SKM-1 (cell line): ENCODE measurements around the gene KCNIP1.
"Not testable (repeated sequence)": the region's sequence is repeated elsewhere in the genome, so short reads cannot be mapped to it uniquely, and the experiment has no call there.

Experiments
- DNase-seq: peaks from one replicate; lab custom pipeline; 2025; ENCODE audit not compliant: unreplicated experiment; lab: John Stamatoyannopoulos, UW

KCNIP1 gene

DNA sequence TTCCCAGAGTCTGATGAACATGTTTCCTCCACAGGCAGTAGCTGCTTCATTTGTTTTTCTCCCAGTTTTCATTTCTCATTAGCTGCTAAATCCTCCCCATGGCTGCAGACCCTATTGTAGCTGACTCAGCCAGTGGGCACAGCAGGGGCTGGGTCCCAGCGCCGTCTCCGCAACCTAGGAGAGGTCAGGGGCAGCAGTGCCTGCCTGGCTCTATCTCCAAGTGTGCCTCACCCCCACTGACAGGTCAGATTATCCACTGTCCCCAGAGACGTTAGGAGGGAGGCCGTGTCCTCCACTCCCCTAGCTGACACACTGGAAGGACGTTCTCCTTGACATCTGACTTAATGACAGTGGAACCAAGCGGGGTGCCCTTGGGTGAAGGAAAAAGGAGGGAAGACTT is 31.1 kb downstream of the KCNIP1 start:
- DNase-seq, result no peak

DNA sequence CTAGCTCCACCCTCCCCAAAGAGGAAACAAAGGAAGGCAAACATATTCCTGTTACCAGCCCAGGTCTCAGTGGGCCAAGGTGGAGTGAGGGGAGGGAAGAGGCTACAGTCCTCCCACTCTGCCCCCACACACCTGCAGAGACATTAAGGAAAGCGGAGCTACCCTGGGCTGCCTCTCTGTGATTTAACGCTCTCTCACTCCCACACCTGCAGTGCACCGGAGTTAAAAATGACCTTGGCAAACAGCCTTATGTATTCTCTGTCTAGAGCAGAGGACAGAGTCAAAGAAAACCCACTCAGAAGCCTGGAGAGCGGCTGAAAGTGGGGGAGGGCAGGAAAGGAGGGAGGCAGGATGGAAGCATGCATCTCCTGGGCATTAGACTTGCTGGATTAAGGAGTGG is 32.7 kb downstream of the KCNIP1 start:
- no peak for DNase-seq

DNA sequence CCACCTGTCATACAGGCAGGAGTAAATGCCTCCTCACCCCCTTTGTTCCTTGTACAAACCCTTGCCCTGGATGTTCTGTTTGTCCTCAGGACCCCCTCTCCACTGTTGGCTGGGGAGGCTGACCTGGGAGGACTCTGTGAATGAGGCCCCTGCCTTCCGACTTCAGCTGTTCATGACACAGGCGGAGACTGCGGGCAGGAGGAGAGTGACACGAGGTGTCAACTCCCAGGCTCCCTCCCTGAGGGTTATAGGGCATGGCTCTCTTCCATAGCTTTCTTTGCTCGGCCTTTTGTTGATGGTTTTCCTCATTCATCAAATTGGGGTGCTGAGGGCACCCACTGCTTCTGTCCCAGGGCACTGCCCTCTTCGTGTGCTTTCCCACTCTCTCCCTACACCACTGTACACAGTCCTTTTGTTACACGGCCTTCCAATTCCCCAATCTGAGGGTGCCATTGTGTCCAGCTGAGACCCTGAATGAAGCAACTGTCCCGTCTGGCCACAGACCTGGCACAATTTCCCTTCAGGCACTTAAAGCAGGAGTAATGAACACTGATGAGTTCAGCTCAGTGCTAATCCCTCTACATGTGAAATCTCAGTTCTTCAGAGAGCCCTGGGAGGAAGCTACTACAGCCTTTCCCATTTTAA is 33.8 kb downstream of the KCNIP1 start:
- DNase-seq, result no peak

DNA sequence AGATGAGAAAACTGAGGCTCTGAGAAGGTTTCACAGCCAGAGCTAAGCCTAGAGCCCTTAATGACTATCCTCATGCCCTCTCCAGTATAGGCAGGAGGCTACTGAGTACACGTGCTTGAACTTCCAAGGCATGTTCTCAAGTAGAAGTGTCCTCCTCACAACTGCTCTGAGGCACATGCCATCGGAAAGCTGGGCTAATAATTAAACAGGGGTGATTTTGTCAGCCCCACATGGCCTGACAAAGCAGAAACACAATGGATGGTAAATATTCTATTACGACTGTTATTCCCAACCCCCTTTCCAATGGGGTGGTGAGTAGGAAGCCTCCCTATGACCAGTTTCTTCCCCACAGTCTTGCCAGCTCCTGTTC is 34.3 kb downstream of the KCNIP1 start:
- DNase-seq, result no peak

DNA sequence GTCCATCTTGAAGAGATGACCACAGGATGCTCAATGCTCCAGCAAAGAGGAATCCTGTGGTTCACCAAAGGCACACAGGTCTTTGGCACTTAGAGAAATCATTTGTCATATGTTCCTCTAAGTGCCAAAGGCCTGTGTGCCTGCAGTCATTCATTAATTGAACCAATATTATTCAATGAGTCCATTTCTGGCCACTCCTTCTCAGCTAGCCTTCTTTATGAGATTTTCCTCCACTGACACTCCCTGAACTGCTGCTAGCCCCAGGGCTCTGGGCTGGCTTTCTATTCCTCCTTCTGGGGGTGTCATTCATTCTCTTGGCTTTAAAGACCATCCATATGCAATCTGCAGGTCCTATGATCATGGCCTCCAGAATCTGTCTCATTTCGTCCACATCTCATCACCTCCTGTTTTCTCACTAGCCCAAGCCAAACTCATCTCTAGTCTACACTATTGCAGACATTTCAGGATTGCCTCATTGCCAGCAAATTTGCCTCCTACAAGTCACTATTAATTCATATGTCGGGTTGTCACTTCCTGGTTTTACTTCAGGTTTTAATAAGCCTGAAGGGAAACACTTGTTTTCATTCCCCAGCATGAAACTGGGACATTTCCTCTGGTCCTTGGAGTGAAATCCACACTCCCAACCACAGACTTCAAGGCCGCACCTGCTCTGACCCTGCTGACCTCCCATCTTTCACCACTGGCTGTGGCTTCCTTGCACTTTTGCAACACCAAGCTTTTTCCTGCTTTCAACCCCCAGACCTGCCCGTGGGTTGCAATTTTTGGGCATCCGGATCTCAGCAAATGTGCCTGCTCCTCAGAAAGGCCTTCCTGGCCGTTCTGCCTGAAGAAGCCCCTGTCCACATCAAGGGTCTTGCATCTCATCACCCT is 35.1 kb downstream of the KCNIP1 start:
- DNase-seq, result peak; percentile 8

DNA sequence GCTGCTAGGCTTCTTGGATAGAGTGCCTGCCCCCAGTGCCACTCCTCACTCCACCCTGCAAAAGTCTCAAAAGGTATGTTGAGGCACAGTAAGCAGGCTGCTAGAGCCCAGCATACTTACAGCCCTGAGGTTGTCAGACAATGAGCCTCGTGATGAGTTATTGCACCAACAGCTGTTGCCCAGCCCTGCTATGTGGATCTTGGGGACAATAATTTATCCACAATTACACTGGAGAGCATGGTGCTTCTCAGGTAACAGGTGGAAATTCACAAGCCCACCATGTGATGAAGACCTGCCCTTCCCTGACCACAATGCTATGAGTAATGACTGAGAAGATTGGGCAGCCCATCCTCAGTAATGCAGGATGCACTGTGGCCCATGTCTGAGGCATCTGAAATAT is 36.5 kb downstream of the KCNIP1 start:
- no peak for DNase-seq

DNA sequence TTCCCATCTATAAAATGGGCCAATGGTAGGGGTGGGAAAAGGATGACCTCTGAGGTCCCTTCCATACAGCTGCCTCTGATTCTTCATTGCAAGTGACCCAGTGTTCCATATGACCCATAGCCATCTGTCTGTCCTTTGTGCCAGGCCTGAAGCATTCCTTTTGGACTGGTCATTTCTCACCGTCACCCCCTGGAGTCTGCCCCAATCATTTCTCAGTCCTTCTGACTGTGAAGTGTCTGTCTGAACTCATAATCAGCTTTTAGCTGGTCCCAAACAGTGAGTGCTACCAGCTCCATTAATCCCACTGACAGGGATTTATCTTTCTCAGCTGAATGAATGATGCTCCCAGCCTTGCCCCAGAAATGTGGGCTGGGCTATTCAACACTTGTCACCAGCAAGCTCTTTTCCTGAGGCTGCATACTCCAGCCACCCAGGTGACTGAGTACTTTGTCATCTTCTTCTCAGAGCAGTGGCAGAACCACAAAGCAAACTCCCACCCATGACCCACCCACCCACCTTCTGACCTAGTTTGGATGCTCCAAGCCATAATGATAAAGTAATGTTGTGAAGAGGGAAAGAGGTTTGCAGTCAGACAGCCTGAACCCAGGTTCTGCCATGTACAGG is 37.4 kb downstream of the KCNIP1 start:
- DNase-seq, result no peak

DNA sequence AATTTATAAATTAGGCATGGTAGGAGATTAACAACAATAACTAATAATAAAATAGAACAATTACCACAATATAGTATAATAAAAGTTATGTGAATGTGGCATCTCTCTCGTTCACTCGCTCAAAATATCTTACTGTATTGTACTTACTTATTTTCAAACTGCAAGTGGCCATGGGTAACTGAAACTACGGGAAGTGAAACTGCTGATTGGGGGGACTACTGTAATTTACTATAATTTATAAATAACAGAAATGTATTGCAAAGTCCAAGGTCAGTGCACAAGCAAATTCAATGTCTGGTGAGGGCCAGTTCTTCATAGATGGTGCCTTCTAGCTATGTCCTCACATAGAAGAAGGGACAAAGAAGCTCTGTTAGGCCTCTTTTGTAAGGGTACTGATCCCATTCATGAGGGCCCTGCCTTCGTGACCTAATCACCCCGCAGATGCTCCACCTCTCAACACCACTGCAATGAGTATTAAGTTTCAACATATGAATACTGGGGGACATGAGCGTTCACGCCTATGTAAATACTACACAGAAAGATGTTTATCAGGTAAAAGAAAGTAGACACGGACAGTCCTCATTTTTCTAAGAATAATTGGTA is 39.0 kb downstream of the KCNIP1 start:
- DNase-seq, result no peak

DNA sequence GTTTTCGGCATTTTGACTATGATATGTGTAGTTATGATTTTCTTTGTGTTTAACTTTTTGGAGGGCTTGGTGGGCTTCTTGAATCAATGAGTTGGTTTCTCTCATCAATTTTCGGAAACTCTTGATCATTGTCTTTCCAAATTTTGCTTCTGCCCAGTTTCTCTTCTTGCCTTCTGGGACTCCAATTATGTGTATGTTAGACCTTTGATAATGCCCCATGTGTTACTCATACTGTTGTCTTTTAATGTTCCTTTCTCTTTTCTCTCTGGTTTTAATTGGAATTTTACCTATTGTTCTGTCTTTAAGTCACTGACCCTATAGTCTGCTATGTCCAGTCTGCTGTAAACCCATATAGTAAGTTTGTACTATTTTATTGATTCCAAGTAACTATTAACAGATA is 41.5 kb downstream of the KCNIP1 start:
- DNase-seq, result no peak

DNA sequence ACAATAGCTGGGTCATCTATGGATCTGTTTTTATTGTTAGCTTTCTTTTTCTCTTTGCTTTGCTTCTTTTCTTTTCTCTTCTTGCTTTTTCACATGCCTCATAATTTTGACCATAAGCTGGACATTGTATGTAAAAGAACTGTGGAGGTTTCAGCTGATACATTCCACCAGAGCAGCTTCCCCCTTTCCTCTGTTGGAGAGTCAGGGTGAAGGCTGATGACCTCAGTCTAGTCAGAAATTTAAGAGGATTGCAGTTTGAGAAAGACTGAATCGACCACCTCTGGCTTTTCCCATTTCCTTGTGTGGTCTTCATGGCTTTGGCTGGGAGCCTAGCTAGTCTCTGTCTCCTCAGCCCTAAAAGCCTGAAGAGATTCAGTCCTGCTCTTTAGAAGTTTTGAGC is 42.0 kb downstream of the KCNIP1 start:
- no peak for DNase-seq

DNA sequence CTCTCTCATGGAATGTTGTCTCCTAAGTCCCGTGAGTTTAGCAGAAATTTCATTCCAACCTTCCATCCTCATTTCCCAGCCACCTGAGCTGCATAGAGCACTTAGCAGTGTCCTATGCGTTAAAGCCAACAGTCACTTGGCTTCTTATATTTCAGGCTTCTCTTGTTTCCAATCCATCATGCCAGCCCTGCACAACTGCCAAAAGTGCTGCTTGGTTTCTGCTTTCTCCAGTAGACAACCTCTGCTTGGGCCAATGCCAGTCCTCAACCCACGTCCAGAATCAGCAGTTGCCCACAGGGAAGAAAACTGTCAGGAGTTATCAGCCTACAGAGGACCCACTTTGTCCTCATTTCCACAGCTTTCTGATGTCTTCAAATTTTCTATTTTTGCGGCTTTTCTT is 42.5 kb downstream of the KCNIP1 start:
- DNase-seq, result no peak

DNA sequence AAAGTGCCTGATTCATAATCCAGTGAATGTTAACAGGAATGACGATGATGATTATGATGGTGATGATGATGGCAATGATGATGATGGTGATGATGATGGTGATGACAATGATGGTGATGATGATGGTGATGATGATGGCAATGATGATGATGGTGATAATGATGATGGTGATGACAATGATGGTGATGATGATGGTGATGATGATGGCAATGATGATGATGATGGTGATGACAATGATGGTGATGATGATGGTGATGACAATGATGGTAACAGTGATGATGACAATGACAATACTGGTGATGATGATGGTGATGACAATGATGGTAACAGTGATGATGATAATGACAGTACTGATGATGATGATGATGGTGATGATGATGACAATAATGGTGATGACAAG is 46.6 kb downstream of the KCNIP1 start:
- not testable (repeated sequence) for DNase-seq

DNA sequence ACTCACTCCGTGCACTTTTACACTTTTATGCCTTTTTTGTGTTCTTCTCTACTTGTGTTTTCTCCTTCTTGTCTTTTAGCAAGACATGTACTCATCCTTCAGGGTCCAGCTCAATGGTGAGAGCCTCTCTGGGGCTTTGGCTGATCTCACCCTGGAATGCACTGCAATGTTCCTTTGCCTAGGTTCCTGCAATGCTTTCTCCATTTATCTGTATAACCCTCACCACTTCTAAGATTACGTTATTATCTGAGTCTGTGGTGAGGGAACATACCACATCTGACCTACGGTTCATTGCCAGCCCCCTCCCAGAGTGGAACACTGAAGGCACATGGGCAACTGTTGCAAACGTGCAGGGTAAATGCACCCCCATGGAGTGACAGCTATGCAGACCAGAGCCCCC is 47.3 kb downstream of the KCNIP1 start:
- DNase-seq, result no peak

DNA sequence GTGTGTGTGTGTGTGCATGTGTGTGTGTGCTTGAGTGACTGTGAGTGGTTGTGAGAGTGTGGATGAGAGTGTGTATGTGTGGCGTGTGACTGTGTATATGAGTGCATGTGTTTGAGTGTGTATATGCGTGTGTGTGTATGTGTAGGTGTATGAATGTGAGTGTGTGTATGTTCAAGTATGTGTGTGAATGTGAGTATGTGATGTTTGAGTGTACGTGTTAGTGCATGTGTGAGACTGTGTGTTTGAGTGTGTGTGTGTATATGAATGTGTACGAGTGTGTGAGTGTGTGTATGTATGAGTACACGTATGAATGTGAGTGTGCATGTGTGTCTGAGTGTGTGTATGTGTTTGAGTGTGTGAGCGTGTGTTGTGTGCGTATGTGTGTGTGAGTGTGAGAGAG is 47.8 kb downstream of the KCNIP1 start:
- no peak for DNase-seq

DNA sequence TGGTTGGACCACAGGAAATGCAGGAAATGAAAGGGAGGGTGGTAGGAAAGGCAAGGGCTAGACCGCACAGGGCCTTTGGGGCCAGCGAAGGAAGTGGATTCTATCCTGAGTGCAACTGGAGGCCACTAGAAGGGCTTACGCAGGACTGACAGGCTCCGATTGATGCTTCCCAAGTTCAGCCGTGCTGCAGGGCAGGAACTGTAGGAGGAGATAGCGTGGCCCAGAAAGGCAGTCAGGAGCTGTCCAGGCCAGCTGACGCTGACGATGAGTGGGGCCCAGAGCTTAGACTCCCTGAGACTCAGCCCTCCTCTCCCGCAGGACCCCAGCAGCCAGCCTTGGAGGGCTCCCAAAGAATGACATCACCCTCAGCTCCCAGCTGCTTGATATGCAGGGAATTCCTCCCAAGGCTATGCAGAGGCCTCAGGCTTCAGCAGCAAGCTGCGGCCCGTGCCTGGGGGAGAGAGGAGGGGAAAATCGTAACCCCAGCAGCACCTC is 48.8 kb downstream of the KCNIP1 start:
- DNase-seq, result no peak

DNA sequence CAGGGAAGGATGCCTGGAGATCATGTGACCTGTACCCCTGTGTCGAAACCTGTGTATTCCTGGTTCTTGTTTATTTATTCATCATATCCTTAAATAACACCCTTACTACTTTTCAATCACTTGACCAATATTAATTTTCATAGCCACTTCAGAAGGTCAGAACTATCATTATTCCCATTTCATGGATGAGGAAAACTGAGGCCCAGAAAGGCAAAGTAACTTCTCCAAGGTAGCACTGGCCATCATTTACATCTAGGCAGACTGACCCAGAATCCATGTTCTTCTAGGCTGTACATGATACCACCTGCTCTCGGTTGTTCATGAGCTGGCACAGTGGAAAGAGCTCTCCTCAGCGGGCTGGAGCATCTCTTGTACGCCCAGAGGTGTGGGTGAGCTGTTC is 49.4 kb downstream of the KCNIP1 start:
- no peak for DNase-seq

DNA sequence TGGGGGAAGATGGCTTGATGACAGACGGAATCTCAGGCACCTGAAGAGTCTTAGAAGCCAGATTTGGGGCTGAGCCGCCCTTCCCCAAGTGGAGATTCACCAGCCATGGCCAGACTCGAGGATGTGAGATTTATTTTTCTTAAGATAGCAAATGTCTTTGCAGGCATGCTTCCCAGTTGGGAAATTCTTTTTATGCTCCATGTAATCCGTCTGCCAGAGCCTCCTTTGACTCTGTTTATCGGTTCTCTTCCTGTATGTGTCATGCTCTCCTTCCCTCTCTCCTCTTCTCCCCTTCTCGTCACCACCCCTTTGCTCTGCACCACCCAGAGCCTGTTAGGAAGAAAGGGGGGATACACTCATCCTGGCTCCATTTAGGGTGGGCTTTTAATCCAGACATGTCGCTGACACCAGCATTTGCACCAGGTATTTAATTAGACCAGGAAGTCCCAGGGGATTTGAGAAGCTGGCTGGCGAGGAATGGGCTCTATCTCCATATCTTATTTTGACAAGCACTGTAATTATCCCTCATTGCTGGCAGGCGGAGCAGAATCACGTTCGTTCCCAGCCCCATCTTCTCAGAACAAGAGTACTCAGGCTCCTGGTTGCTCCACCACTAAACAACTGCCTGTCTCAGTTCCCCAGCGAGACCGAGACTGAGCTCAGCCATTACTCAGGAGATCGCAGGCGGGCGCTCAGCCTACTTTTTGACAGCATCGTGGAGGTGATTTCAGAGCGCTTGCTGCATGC is 50.9 kb downstream of the KCNIP1 start:
- DNase-seq, result no peak

DNA sequence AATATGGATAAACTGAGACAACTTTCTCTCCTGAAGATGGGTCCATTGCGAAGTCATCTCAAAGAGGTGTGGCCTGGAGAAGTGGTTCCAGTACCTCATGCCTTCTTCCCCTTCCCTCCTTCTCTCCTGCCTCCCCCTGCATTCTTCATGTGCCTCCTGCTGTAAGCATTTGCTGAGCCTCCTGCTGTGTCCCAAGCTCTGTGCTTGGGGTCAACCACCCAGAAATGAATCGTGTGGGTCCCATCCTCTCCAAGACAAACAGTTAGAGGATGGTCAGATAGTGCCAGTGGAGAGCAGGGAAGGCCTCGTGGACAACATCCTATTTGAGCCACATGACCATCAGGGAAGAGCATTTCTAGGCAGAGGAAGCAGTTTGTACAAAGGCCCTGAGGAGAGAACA is 53.5 kb downstream of the KCNIP1 start:
- no peak for DNase-seq

DNA sequence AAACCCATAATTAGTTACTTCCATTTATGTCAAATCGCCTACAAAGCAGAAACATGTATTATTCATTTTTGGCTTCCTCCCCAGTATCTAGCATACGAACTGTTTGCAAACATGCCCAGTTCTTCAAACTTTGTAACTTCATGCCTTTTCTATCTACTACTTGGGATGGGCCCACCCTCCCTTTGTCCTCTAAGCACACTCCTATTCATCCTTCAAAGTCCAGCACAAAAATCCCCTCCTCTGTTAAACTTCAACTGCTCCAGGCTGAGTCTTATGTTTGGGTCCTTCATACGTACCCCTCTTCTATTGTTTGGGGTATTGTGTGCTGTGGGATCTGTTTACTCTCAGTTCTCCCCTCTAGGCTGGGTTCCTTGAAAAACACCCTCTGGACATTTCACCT is 55.5 kb downstream of the KCNIP1 start:
- DNase-seq, result no peak

DNA sequence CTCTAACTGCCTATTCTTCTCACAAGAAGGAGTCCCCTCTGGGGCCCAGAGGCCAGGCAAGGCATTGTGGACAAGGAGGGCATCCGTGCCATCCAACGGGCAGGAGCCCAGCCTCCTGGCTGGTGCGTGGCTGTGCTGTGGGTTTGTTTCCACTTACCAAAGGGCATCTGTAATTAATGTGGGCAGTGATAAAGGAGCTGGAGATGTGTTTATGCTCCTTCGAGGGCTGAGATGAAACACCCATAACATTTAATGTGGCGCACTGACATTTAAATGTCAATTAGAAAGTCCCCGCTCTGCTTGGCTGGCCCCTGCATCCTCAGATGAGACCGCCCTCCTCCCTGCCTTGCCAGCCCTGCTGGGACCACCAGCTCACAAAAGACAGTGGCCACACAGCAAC is 57.1 kb downstream of the KCNIP1 start:
- DNase-seq, result no peak
